Neural cell (in vitro differentiated cells): Measurements from ENCODE around the gene REEP5.

Experiments used
- EZH2 ChIP-seq: fragments of 200-600, 300-800 bp; shearing (Covaris generic), sonication (generic); IDR thresholded peaks from 2 replicates; pipeline ENCODE4 v1.6.1; 2014; ENCODE audit warnings: antibody characterized with exemption, low read length, borderline replicate concordance, mild to moderate bottlenecking; ENCODE audit not compliant: insufficient read depth, poor library complexity, severe bottlenecking
- POLR2AphosphoS5 ChIP-seq: IDR thresholded peaks from 2 replicates; pipeline ENCODE4 v1.6.1; 2012
- SMC3 ChIP-seq: fragments of 450-650 bp; conservative IDR thresholded peaks from 2 replicates; pipeline ENCODE4 v1.6.1; 2014; ENCODE audit warnings: antibody characterized with exemption, mild to moderate bottlenecking, moderate library complexity; ENCODE audit not compliant: poor library complexity
- TF ChIP-seq, protein P1 (sequence below): fragments of 450-650 bp; IDR thresholded peaks from 2 replicates; pipeline ENCODE4 v1.5.1; 2014; ENCODE audit warnings: antibody characterized with exemption, mild to moderate bottlenecking, moderate library complexity; ENCODE audit not compliant: poor library complexity, severe bottlenecking
- TF ChIP-seq, protein P2 (sequence below): IDR thresholded peaks from 2 replicates; pipeline ENCODE4 v1.6.1; 2012; ENCODE audit warnings: borderline replicate concordance

DNA sequence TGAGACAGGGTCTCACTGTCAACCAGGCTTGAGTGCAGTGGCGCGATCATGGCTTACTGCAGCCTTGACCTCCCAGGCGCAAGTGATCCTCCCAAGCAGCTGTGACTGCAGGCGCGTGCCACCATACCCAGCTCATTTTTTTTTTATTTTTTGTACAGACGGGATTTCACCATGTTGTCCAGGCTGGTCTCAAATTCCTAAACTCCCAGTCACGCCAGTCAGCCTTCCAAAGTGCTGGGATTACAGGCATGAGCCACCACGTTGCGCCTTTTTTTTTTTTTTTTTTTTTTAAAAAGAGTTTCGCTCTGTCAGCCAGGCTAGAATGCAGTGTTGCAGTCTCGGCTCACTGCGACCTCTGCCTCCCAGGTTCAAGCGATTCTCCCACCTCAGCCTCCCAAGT lies 88.1 kb downstream of the REEP5 start:
- TF ChIP-seq, protein P1, sequence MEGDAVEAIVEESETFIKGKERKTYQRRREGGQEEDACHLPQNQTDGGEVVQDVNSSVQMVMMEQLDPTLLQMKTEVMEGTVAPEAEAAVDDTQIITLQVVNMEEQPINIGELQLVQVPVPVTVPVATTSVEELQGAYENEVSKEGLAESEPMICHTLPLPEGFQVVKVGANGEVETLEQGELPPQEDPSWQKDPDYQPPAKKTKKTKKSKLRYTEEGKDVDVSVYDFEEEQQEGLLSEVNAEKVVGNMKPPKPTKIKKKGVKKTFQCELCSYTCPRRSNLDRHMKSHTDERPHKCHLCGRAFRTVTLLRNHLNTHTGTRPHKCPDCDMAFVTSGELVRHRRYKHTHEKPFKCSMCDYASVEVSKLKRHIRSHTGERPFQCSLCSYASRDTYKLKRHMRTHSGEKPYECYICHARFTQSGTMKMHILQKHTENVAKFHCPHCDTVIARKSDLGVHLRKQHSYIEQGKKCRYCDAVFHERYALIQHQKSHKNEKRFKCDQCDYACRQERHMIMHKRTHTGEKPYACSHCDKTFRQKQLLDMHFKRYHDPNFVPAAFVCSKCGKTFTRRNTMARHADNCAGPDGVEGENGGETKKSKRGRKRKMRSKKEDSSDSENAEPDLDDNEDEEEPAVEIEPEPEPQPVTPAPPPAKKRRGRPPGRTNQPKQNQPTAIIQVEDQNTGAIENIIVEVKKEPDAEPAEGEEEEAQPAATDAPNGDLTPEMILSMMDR = no peak
- TF ChIP-seq, protein P2, sequence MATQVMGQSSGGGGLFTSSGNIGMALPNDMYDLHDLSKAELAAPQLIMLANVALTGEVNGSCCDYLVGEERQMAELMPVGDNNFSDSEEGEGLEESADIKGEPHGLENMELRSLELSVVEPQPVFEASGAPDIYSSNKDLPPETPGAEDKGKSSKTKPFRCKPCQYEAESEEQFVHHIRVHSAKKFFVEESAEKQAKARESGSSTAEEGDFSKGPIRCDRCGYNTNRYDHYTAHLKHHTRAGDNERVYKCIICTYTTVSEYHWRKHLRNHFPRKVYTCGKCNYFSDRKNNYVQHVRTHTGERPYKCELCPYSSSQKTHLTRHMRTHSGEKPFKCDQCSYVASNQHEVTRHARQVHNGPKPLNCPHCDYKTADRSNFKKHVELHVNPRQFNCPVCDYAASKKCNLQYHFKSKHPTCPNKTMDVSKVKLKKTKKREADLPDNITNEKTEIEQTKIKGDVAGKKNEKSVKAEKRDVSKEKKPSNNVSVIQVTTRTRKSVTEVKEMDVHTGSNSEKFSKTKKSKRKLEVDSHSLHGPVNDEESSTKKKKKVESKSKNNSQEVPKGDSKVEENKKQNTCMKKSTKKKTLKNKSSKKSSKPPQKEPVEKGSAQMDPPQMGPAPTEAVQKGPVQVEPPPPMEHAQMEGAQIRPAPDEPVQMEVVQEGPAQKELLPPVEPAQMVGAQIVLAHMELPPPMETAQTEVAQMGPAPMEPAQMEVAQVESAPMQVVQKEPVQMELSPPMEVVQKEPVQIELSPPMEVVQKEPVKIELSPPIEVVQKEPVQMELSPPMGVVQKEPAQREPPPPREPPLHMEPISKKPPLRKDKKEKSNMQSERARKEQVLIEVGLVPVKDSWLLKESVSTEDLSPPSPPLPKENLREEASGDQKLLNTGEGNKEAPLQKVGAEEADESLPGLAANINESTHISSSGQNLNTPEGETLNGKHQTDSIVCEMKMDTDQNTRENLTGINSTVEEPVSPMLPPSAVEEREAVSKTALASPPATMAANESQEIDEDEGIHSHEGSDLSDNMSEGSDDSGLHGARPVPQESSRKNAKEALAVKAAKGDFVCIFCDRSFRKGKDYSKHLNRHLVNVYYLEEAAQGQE = no peak
- TF ChIP-seq SMC3 = no peak
- TF ChIP-seq EZH2 = no peak
- no peak for TF ChIP-seq POLR2AphosphoS5
